Motor neuron (in vitro differentiated cells): ENCODE data around the gene FRG2B. TPM values are rescaled to one million over a fixed set of nuclear protein-coding genes. Genes with fewer than 3 reads are reported as not detected.
"Not testable (repeated sequence)": the region's sequence is repeated elsewhere in the genome, so short reads cannot be mapped to it uniquely, and the experiment has no call there.

ENCODE experiments used
- ATAC-seq, 8 experiments: fragments of 200-7000 bp; cut with Tn5 transposase; replicated peaks in 6 of 8; 2 replicates each; pipeline ENCODE4 v1.8.0; 2021; ENCODE audit warnings: mild to moderate bottlenecking in 8 of 8, moderate library complexity in 8 of 8
- H3K27ac ChIP-seq, 2 donors: fragments of 250-450 bp; sonication (Bioruptor Pico); 2 replicates each; pipeline ENCODE4 v1.9.0; 2021; ENCODE audit warnings: antibody characterized with exemption in 2 of 2, mild to moderate bottlenecking in 2 of 2, moderate library complexity in 1 of 2
- H3K4me1 ChIP-seq, 2 donors: fragments of 250-450 bp; sonication (Bioruptor Pico); replicated peaks in 1 of 2; 2 replicates each; pipeline ENCODE4 v1.6.1; 2021; ENCODE audit warnings: antibody characterized with exemption in 2 of 2, mild to moderate bottlenecking in 2 of 2, moderate library complexity in 1 of 2
- H3K4me3 ChIP-seq, 5 donors: fragments of 250-450 bp; sonication (Bioruptor Pico); 2 replicates each; pipeline ENCODE4 v1.9.0; 2021; ENCODE audit warnings: antibody characterized with exemption in 5 of 5, mild to moderate bottlenecking in 5 of 5, moderate library complexity in 4 of 5
- WGBS, 10 experiments: fragments of 450-650 bp; shearing (Covaris generic); methylation state at CpG; one replicate each; pipeline ENCODE4 v1.0.0; 2022; 5-methylcytosine and 5-hydroxymethylcytosine counted together
- in situ Hi-C, 9 experiments: fragments of 400-800 bp; cut with MboI; loops; one replicate each; pipeline ENCODE4 v1.15.0; 2021; ENCODE audit warnings: low sequenced_read_pairs in 9 of 9, low pct_unique_long_range_greater_than_20kb in 2 of 9; ENCODE audit not compliant: unreplicated experiment in 9 of 9
- total RNA-seq, 8 experiments: library from RNA; unstranded; fragments of 300-600 nt; gene quantifications; 2 replicates each; pipeline versions ENCODE4 v1.2.3 to v1.2.4, GENCODE V29; 2022

Gene FRG2B
- total RNA-seq: under 1 TPM in 1 of 8 experiments, not detected in 7; 0.33 TPM

GRCh38 chr10:133626695-133627094 lies at the start of gene FRG2B:
Gene FRG2B (minus strand): TSS chr10:133626795. CDS start chr10:133626742, 53 bp downstream.
- H3K27ac ChIP-seq, ATAC-seq, H3K4me3 ChIP-seq, H3K4me1 ChIP-seq, in situ Hi-C loops: not testable (repeated sequence)
- no CpG with 5 or more reads among the region's 10 CpGs for WGBS, 10 experiments

- H3K27ac ChIP-seq, H3K4me1 ChIP-seq, H3K4me3 ChIP-seq, in situ Hi-C loops, ATAC-seq: not testable (repeated sequence)
- no CpG with 5 or more reads among the region's 40 CpGs for WGBS, 10 experiments
These were observed 40.9 kb upstream of the FRG2B start for GRCh38 chr10:133667446-133667845.

GRCh38 chr10:133663544-133664160 lies 37.1 kb upstream of the FRG2B start:
- H3K4me3 ChIP-seq, H3K27ac ChIP-seq, H3K4me1 ChIP-seq, in situ Hi-C loops: not testable (repeated sequence)
- 21 to 80% (median 42%) methylated on average over 1 to 4 of the region's 4 CpGs; no CpG with 5 or more reads in 1 of the 10 experiments for WGBS, 10 experiments
- peak in 3 of 8 experiments; percentile 30 to 82 (median 73) for ATAC-seq

GRCh38 chr10:133661122-133661521 lies 34.5 kb upstream of the FRG2B start:
- 60 to 83% methylated on average over 1 to 2 of the region's 2 CpGs; no CpG with 5 or more reads in 8 of the 10 experiments for WGBS, 10 experiments
- in situ Hi-C loops, H3K4me3 ChIP-seq, H3K27ac ChIP-seq, H3K4me1 ChIP-seq: not testable (repeated sequence)
- peak in 1 of 8 experiments; percentile 27 for ATAC-seq

- H3K4me3 ChIP-seq, H3K4me1 ChIP-seq, in situ Hi-C loops, ATAC-seq, H3K27ac ChIP-seq: not testable (repeated sequence)
- WGBS, 10 experiments: 28 to 70% methylated on average over 2 to 3 of the region's 6 CpGs; no CpG with 5 or more reads in 8 of the 10 experiments
These were observed 33.9 kb upstream of the FRG2B start for GRCh38 chr10:133660516-133660915.

- ATAC-seq, H3K4me1 ChIP-seq, in situ Hi-C loops, H3K27ac ChIP-seq, H3K4me3 ChIP-seq: not testable (repeated sequence)
- WGBS, 10 experiments: 60% methylated on average over 1 of the region's 4 CpGs; no CpG with 5 or more reads in 9 of the 10 experiments
These were observed 30.7 kb upstream of the FRG2B start for GRCh38 chr10:133657276-133657675.

GRCh38 chr10:133648872-133649455 lies 22.4 kb upstream of the FRG2B start:
- H3K4me1 ChIP-seq, ATAC-seq, in situ Hi-C loops, H3K4me3 ChIP-seq, H3K27ac ChIP-seq: not testable (repeated sequence)
- no CpG with 5 or more reads among the region's 22 CpGs for WGBS, 10 experiments

GRCh38 chr10:133647075-133647748 lies 20.6 kb upstream of the FRG2B start:
- WGBS, 10 experiments: no CpG with 5 or more reads among the region's 18 CpGs
- H3K4me1 ChIP-seq, H3K27ac ChIP-seq, H3K4me3 ChIP-seq, in situ Hi-C loops: not testable (repeated sequence)
- peak in 3 of 8 experiments; percentile 64 to 74 (median 64) for ATAC-seq

GRCh38 chr10:133637846-133638235 lies 11.2 kb upstream of the FRG2B start:
- H3K27ac ChIP-seq, H3K4me3 ChIP-seq, in situ Hi-C loops, H3K4me1 ChIP-seq, ATAC-seq: not testable (repeated sequence)
- WGBS, 10 experiments: no CpG with 5 or more reads among the region's 30 CpGs

GRCh38 chr10:133637202-133637845 lies 10.7 kb upstream of the FRG2B start:
- H3K4me1 ChIP-seq, H3K27ac ChIP-seq, in situ Hi-C loops, H3K4me3 ChIP-seq: not testable (repeated sequence)
- WGBS, 10 experiments: no CpG with 5 or more reads among the region's 35 CpGs
- ATAC-seq: peak in 2 of 8 experiments; percentile 23 to 38

GRCh38 chr10:133630723-133631249 lies 4.2 kb upstream of the FRG2B start:
- H3K4me1 ChIP-seq, in situ Hi-C loops, H3K27ac ChIP-seq, H3K4me3 ChIP-seq, ATAC-seq: not testable (repeated sequence)
- no CpG with 5 or more reads among the region's 5 CpGs for WGBS, 10 experiments

GRCh38 chr10:133622544-133622943 lies 4.1 kb downstream of the FRG2B start:
- H3K4me3 ChIP-seq, in situ Hi-C loops, H3K27ac ChIP-seq, H3K4me1 ChIP-seq, ATAC-seq: not testable (repeated sequence)
- 20% methylated on average over 1 of the region's 31 CpGs; no CpG with 5 or more reads in 9 of the 10 experiments for WGBS, 10 experiments

GRCh38 chr10:133618851-133619250 lies 7.7 kb downstream of the FRG2B start:
- in situ Hi-C loops: no loop called here
- ATAC-seq: no peak
- no peak overlapping the region for H3K27ac ChIP-seq
- H3K4me1 ChIP-seq: no peaks in the 10 kb centered on the region
- WGBS, 10 experiments: 0 to 69% (median 62%) methylated on average over 1 to 6 of the region's 7 CpGs; no CpG with 5 or more reads in 4 of the 10 experiments
- H3K4me3 ChIP-seq: no peak overlapping the region
